SK-N-SH treated with all-trans-retinoic acid at 6 μM for 48 hours (cell line): ENCODE results near the gene PGGHG.
"Not testable (repeated sequence)": the region's sequence is repeated elsewhere in the genome, so short reads cannot be mapped to it uniquely, and the experiment has no call there.

Source experiments
- ARNTL ChIP-seq: fragments of 450-650 bp; formaldehyde crosslinking; IDR thresholded peaks from 2 replicates; pipeline ENCODE4 v1.5.0; 2020; ENCODE audit warnings: low read depth, mild to moderate bottlenecking, moderate library complexity, borderline replicate concordance
- OSR1 ChIP-seq: fragments of 250-450 bp; sonication (Bioruptor Pico); IDR thresholded peaks from 2 replicates; pipeline ENCODE4 v1.8.0; 2022; ENCODE audit warnings: moderate library complexity, mild to moderate bottlenecking, inconsistent platforms
- POU6F1 ChIP-seq: fragments of 250-450 bp; sonication (Bioruptor Pico); IDR thresholded peaks from 2 replicates; pipeline ENCODE4 v1.8.0; 2021; ENCODE audit warnings: low read depth, mild to moderate bottlenecking, moderate library complexity, borderline replicate concordance
- TCF4 ChIP-seq: fragments of 250-450 bp; sonication (Bioruptor Pico); IDR thresholded peaks from 2 replicates; pipeline ENCODE4 v1.8.0; 2021; ENCODE audit warnings: mild to moderate bottlenecking, moderate library complexity, borderline replicate concordance
- ZFP3 ChIP-seq: fragments of 250-450 bp; sonication (Bioruptor Pico); IDR thresholded peaks from 2 replicates; pipeline ENCODE4 v1.5.0; 2020; ENCODE audit warnings: mild to moderate bottlenecking, moderate library complexity
- ZNF565 ChIP-seq: fragments of 450-650 bp; formaldehyde crosslinking; conservative IDR thresholded peaks from 2 replicates; pipeline ENCODE4 v1.5.0; 2020; ENCODE audit warnings: low read depth, mild to moderate bottlenecking, moderate library complexity

- TF ChIP-seq ZFP3; ARNTL (CRISPR knock-in tag); TCF4 (CRISPR knock-in tag); ZNF565; OSR1; POU6F1 (CRISPR knock-in tag): not testable (repeated sequence)
Observed at GRCh38 chr11:314554-314875, 25.6 kb downstream of the PGGHG start.
